Brain microvascular endothelial cell (primary cell): ENCODE data around the gene GNA14.

Experiments used
- DNase-seq: peaks from one replicate; pipeline ENCODE4 v3.0.0-alpha.2; 2020
- H3K27ac ChIP-seq: fragments of 250-450 bp; sonication (Bioruptor Pico); 2 replicates; pipeline ENCODE4 v1.5.1; 2020; ENCODE audit warnings: mild to moderate bottlenecking, moderate library complexity
- H3K27me3 ChIP-seq: fragments of 250-450 bp; sonication (Bioruptor Pico); replicated peaks from 2 replicates; pipeline ENCODE4 v1.5.1; 2020; ENCODE audit warnings: mild to moderate bottlenecking
- H3K36me3 ChIP-seq: fragments of 250-450 bp; sonication (Bioruptor Pico); replicated peaks from 2 replicates; pipeline ENCODE4 v1.5.1; 2020; ENCODE audit warnings: mild to moderate bottlenecking
- H3K4me3 ChIP-seq: 2 replicates; pipeline ENCODE4 v1.5.1; 2011; ENCODE audit warnings: low read depth, mild to moderate bottlenecking, control low read depth, low read length, moderate library complexity
- CTCF ChIP-seq: IDR thresholded peaks from 2 replicates; pipeline ENCODE4 v1.5.1; 2011; ENCODE audit warnings: low read depth, mild to moderate bottlenecking, moderate library complexity, low read length, control low read depth, inconsistent platforms; ENCODE audit errors: missing control alignments
- in situ Hi-C: cut with HindIII; loops from 2 replicates; pipeline ENCODE4 v1.10.0; 2017; ENCODE audit warnings: low sequenced_read_pairs, low pct_ligation_motif_present

Gene GNA14

DNA sequence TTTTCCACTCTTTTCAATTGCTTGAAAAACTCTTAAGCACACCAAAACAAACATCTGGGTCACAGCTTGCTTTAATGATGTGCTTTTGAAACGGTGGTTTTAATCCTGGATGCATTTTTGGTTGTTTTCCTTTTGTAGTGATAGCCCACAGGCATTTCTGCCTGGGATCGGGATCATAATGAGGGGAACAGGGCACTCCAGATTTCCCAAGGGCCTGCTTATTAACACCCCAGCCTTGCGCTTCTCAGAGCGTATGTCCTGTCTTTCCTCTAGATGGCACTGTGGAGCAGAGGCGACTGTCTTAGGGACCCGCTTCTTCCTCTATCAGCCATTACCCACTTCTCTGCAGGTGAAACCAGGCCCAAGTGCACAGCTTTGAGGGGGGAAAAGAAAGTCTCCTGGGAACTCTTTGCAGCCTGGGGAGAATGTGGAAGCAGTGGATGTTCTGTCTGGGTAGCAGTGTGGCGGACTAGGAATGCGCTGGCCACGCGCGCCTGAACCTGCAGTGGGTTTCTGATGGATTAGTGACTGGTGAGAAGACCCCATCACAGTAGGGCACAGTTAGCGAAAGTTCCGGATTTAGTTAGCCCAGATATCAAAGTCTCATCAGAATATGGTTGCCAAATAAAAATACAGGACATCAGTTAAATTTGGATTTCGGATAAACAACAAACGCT lies 190.1 kb downstream of the GNA14 start:
- no peaks in the 10 kb centered on the region for H3K36me3 ChIP-seq
- in situ Hi-C loops = no loop called here
- H3K27ac ChIP-seq = no peak overlapping the region
- H3K27me3 ChIP-seq = no peaks in the 10 kb centered on the region
- DNase-seq = peak; percentile 50
- peak; percentile 97 for TF ChIP-seq CTCF
- no peak overlapping the region for H3K4me3 ChIP-seq

- Histone ChIP-seq H3K36me3 (no peaks in the 10 kb centered on the region), H3K27ac (no peak overlapping the region), H3K4me3 (no peak overlapping the region), H3K27me3 (no peaks in the 10 kb centered on the region)
- DNase-seq = peak; percentile 92
- TF ChIP-seq CTCF = peak; percentile 93
- in situ Hi-C loops = no loop called here
These were observed 191.2 kb downstream of the GNA14 start for GRCh38 chr9:77456829-77457437.

GRCh38 chr9:77455312-77455927 lies 192.7 kb downstream of the GNA14 start:
- Histone ChIP-seq H3K4me3 (no peak overlapping the region), H3K27me3 (no peaks in the 10 kb centered on the region), H3K36me3 (no peaks in the 10 kb centered on the region), H3K27ac (peak overlapping the region; percentile 59)
- peak; percentile 65 for TF ChIP-seq CTCF
- no peak for DNase-seq
- in situ Hi-C loops = no loop called here

DNA sequence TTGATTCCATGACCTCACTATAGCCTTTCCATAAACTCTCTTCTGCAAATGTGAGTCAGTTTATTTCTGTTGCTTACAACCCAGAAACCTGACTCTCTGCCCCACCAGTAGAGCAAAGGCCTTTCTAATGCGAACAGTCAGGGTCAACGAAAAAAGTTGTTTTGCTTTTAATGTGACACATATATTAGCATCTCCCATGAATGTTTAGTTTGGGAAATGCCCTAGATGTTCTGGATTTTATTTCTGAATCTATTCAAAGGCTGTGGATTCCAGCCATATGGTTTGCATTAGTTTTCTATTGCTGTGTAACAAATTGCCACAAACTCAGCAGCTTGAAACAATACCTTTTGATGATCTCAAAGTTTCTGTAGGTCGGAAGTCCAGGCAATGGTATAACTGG lies 193.5 kb downstream of the GNA14 start:
- DNase-seq = peak; percentile 65
- no peak overlapping the region for H3K4me3 ChIP-seq
- peak overlapping the region; percentile 59 for H3K27ac ChIP-seq
- H3K36me3 ChIP-seq = no peaks in the 10 kb centered on the region
- TF ChIP-seq CTCF = no peak
- in situ Hi-C loops = no loop called here
- no peaks in the 10 kb centered on the region for H3K27me3 ChIP-seq

DNA sequence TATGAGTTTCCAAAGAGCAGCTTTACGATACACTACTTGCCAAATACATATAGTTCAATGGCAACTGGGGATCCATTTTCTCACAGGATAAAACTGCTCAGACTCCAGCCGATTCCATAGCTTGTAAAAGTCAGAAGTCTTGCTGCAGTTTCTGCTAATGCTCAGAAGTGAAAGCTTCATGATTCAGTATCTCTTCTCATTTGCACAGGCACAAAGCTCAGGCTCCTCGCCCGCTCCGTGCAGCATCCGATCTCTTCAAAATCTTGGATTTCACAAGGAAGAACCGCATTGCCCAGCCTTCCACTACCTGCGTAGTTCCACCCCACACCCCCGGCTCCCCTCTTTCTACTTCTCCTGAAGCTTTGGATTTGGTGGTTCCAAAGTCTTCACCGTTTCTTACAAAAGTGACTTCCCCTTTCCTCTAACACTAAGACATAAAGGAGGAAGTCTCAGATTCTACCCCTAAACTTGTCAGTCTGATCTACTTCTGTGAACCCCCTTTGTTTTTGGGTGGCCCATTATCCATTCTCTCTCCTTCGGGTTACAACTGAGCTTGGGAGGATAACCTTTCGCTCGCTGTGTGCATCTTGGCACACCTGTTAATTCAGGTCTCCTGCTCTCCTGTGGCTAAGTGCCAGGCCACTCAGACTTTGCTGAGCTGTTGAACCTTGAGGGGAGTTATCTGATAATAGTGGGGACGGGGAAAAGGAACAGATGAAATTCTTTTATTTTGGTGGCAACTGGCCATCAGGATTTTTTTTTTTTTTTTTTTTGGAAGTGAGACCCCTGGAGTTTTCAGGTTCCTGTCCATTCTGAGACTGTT lies 194.1 kb downstream of the GNA14 start:
- Histone ChIP-seq H3K36me3 (no peaks in the 10 kb centered on the region), H3K4me3 (no peak overlapping the region), H3K27ac (peak overlapping the region; percentile 47), H3K27me3 (no peaks in the 10 kb centered on the region)
- no peak for TF ChIP-seq CTCF
- in situ Hi-C loops = no loop called here
- no peak for DNase-seq
